Ascending aorta (tissue), 2 donors: Measurements from ENCODE around the gene TEF. TPM values are rescaled to one million over a fixed set of nuclear protein-coding genes. Genes with fewer than 3 reads are reported as not detected.
"Not testable (repeated sequence)": the region's sequence is repeated elsewhere in the genome, so short reads cannot be mapped to it uniquely, and the experiment has no call there.

ENCODE experiments used
- DNase-seq, 2 donors: peaks; one replicate each; pipeline ENCODE4 v3.0.0-alpha.2; 2019; ENCODE audit warnings: low spot score in 2 of 2
- H3K27ac ChIP-seq, 2 donors: fragments of 200-600 bp; sonication (generic); one replicate each; pipeline ENCODE4 v1.5.1; 2016 to 2017; ENCODE audit warnings: mild to moderate bottlenecking in 1 of 2
- H3K27me3 ChIP-seq: fragments of 200-600 bp; sonication (generic); one replicate; pipeline ENCODE4 v1.5.1; 2017
- H3K36me3 ChIP-seq, 2 donors: fragments of 200-600 bp; sonication (generic); one replicate each; pipeline ENCODE4 v1.5.1; 2016
- H3K4me1 ChIP-seq, 2 donors: fragments of 200-600 bp; sonication (generic); one replicate each; pipeline ENCODE4 v1.5.1; 2016 to 2017; ENCODE audit warnings: mild to moderate bottlenecking in 1 of 2
- H3K4me3 ChIP-seq, 2 donors: fragments of 200-600 bp; sonication (generic); one replicate each; pipeline ENCODE4 v1.5.1; 2016 to 2017; ENCODE audit warnings: mild to moderate bottlenecking in 1 of 2
- H3K9me3 ChIP-seq, 2 donors: fragments of 200-600 bp; sonication (generic); one replicate each; pipeline ENCODE4 v1.5.1; 2016
- CTCF ChIP-seq, 3 experiments: fragments of 200-600 bp in 2 of 3; fragments of 450-650 bp in 1 of 3; sonication (generic) in 2 of 3; IDR thresholded peaks; one replicate each; pipeline ENCODE4 v1.5.1; 2016 to 2019; ENCODE audit warnings: antibody characterized with exemption in 3 of 3, mild to moderate bottlenecking in 1 of 3, moderate library complexity in 1 of 3
- intact Hi-C: fragments of 100-400 bp; cut with DNase I; formaldehyde crosslinking; loops from one replicate; pipeline ENCODE4 v1.15.1; 2023
- total RNA-seq: library from RNA; depleted of rRNA; stranded (reverse); fragments of >200 nt; gene quantifications from one replicate; pipeline ENCODE4 v1.1.0, GENCODE V29; 2016

TEF gene
- total RNA-seq, 1 donor from 2014 or later, result 20.2 TPM

GRCh38 chr22:41395531-41396240 lies 13.9 kb downstream of the TEF start:
- intact Hi-C loops, result no loop called here
- H3K9me3 ChIP-seq, result no peaks in the 10 kb centered on the region
- no peak for TF ChIP-seq CTCF (IDR thresholded peaks at IDR 0.05)
- H3K27me3 ChIP-seq, result no peaks in the 10 kb centered on the region
- peaks cover 50 to 58% of the 10 kb centered on the region in 2 donors for H3K36me3 ChIP-seq
- no peak overlapping the region for H3K27ac ChIP-seq
- H3K4me3 ChIP-seq, result no peak overlapping the region
- H3K4me1 ChIP-seq, result peaks cover 7 to 14% of the 10 kb centered on the region in 2 donors
- DNase-seq, result no peak

GRCh38 chr22:41397143-41397811 lies 15.5 kb downstream of the TEF start:
- TF ChIP-seq CTCF (IDR thresholded peaks at IDR 0.05), result no peak
- intact Hi-C loops, result no loop called here
- Histone ChIP-seq H3K27me3 (no peaks in the 10 kb centered on the region), H3K4me1 (peaks cover 7 to 14% of the 10 kb centered on the region in 2 donors), H3K36me3 (peaks cover 42 to 48% of the 10 kb centered on the region in 2 donors), H3K9me3 (no peaks in the 10 kb centered on the region), H3K27ac (no peak overlapping the region), H3K4me3 (no peak overlapping the region)
- DNase-seq, result peak in 1 of 2 donors; percentile 60

GRCh38 chr22:41398921-41399320 lies 17.2 kb downstream of the TEF start:
- no peaks in the 10 kb centered on the region for H3K9me3 ChIP-seq
- peaks cover 40 to 48% of the 10 kb centered on the region in 2 donors for H3K36me3 ChIP-seq
- H3K4me3 ChIP-seq, result no peak overlapping the region
- intact Hi-C loops, result no loop called here
- H3K4me1 ChIP-seq, result peaks cover 0 to 11% of the 10 kb centered on the region in 2 donors
- DNase-seq, result no peak
- H3K27ac ChIP-seq, result no peak overlapping the region
- no peak for TF ChIP-seq CTCF (IDR thresholded peaks at IDR 0.05)
- no peaks in the 10 kb centered on the region for H3K27me3 ChIP-seq

- Histone ChIP-seq H3K27me3 (no peaks in the 10 kb centered on the region), H3K27ac (peak overlapping the region; percentile 27 to 63), H3K4me3 (no peak overlapping the region), H3K36me3 (peaks cover 11 to 22% of the 10 kb centered on the region in 2 donors), H3K9me3 (no peaks in the 10 kb centered on the region), H3K4me1 (peaks cover 0 to 10% of the 10 kb centered on the region in 2 donors)
- intact Hi-C loops, result no loop called here
- peak in 1 of 2 donors; percentile 74 for DNase-seq
- no peak for TF ChIP-seq CTCF (IDR thresholded peaks at IDR 0.05)
These were observed 20.3 kb downstream of the TEF start for GRCh38 chr22:41401781-41402648.

GRCh38 chr22:41402851-41403250 lies 21.1 kb downstream of the TEF start:
- H3K4me3 ChIP-seq, H3K27me3 ChIP-seq, DNase-seq, H3K9me3 ChIP-seq, H3K4me1 ChIP-seq: not testable (repeated sequence)
- Histone ChIP-seq H3K36me3 (peaks cover 3 to 14% of the 10 kb centered on the region in 2 donors), H3K27ac (peak overlapping the region; percentile 23 to 27)
- intact Hi-C loops, result loop anchor here (1.0 kb wide), 1 partner anchor 65 kb away; the partner anchor contains the start of gene PHF5A
